Activated CD8-positive, alpha-beta memory T cell treated with anti-CD3 and anti-CD28 coated beads for 24 hours (primary cell): ENCODE measurements around the gene PREX1.
A peak's percentile ranks its signal among the peaks of the same experiment; 100 is the strongest.
"Not testable (repeated sequence)": the region's sequence is repeated elsewhere in the genome, so short reads cannot be mapped to it uniquely, and the experiment has no call there.

Source experiments
- DNase-seq: peaks from one replicate; pipeline ENCODE4 v3.0.0-alpha.2; 2020

PREX1 gene

GRCh38 chr20:48614593-48615274, 213.1 kb downstream of the PREX1 start:
- no peak for DNase-seq

- no peak for DNase-seq
Observed at GRCh38 chr20:48613926-48614325, 213.9 kb downstream of the PREX1 start.

- DNase-seq, result peak; percentile 9
Observed at GRCh38 chr20:48612335-48612734, 215.5 kb downstream of the PREX1 start.

- peak; percentile 3 for DNase-seq
Observed at GRCh38 chr20:48610996-48611395, 216.8 kb downstream of the PREX1 start.

GRCh38 chr20:48609491-48609978, 218.3 kb downstream of the PREX1 start:
- DNase-seq, result no peak

GRCh38 chr20:48608756-48609155, 219.0 kb downstream of the PREX1 start:
- no peak for DNase-seq

- DNase-seq, result no peak
Observed at GRCh38 chr20:48607544-48607865, 220.3 kb downstream of the PREX1 start.

- no peak for DNase-seq
Observed at GRCh38 chr20:48606841-48607543, 220.8 kb downstream of the PREX1 start.

- DNase-seq, result no peak
Observed at GRCh38 chr20:48606172-48606840, 221.5 kb downstream of the PREX1 start.

GRCh38 chr20:48605364-48606171, 222.2 kb downstream of the PREX1 start:
- no peak for DNase-seq

GRCh38 chr20:48604936-48605335, 222.9 kb downstream of the PREX1 start:
- no peak for DNase-seq

- DNase-seq, result no peak
Observed at GRCh38 chr20:48604426-48604825, 223.4 kb downstream of the PREX1 start.

GRCh38 chr20:48603819-48604405, 223.9 kb downstream of the PREX1 start:
- no peak for DNase-seq

GRCh38 chr20:48603116-48603818, 224.5 kb downstream of the PREX1 start:
- no peak for DNase-seq

GRCh38 chr20:48601798-48602197, 226.0 kb downstream of the PREX1 start:
- no peak for DNase-seq

GRCh38 chr20:48600470-48600945, 227.3 kb downstream of the PREX1 start:
- no peak for DNase-seq

- no peak for DNase-seq
Observed at GRCh38 chr20:48599748-48600469, 227.9 kb downstream of the PREX1 start.

- no peak for DNase-seq
Observed at GRCh38 chr20:48599106-48599747, 228.6 kb downstream of the PREX1 start.

- DNase-seq, result not testable (repeated sequence)
Observed at GRCh38 chr20:48598303-48598941, 229.4 kb downstream of the PREX1 start.
